HEK293T (cell line): Measurements from ENCODE around the gene ANO6.

ENCODE experiments used
- CTCF ChIA-PET: fragments of 350-600 bp; formaldehyde crosslinking; extraction: SDS; loops from one replicate; lab custom pipeline; 2021; ENCODE audit warnings: antibody characterized with exemption, inconsistent platforms; lab: Yijun Ruan, JAX
- POLR2A ChIA-PET: fragments of 350-600 bp; formaldehyde crosslinking; extraction: SDS; loops from one replicate; lab custom pipeline; 2020; ENCODE audit warnings: antibody characterized with exemption, inconsistent platforms; lab: Yijun Ruan, JAX
- DNase-seq: peaks from one replicate; pipeline ENCODE4 v3.0.0; 2012; ENCODE audit warnings: mixed read lengths; ENCODE audit errors: extremely low spot score
- ARNT ChIP-seq: fragments of 450-650 bp; IDR thresholded peaks from 2 replicates; pipeline ENCODE4 v1.6.1; 2017; ENCODE audit warnings: mild to moderate bottlenecking
- BHLHE40 ChIP-seq: fragments of 450-650 bp; IDR thresholded peaks from 2 replicates; pipeline ENCODE4 v1.6.1; 2016; ENCODE audit warnings: mild to moderate bottlenecking, moderate library complexity, borderline replicate concordance
- CTBP1 ChIP-seq: fragments of 450-650 bp; IDR thresholded peaks from 2 replicates; pipeline ENCODE4 v1.6.1; 2016; ENCODE audit warnings: borderline replicate concordance
- ELF4 ChIP-seq: fragments of 450-650 bp; IDR thresholded peaks from 2 replicates; pipeline ENCODE4 v1.6.1; 2017; ENCODE audit warnings: antibody characterized with exemption
- FOXA1 ChIP-seq: fragments of 450-650 bp; IDR thresholded peaks from 2 replicates; pipeline ENCODE4 v1.6.1; 2016; ENCODE audit warnings: mild to moderate bottlenecking
- FOXK2 ChIP-seq: fragments of 450-650 bp; IDR thresholded peaks from 2 replicates; pipeline ENCODE4 v1.6.1; 2016; ENCODE audit warnings: mild to moderate bottlenecking
- FOXM1 ChIP-seq: fragments of 450-650 bp; IDR thresholded peaks from 2 replicates; pipeline ENCODE4 v1.6.1; 2017; ENCODE audit warnings: mild to moderate bottlenecking, borderline replicate concordance
- HDGF ChIP-seq: fragments of 450-650 bp; IDR thresholded peaks from 2 replicates; pipeline ENCODE4 v1.6.1; 2017; ENCODE audit warnings: antibody characterized with exemption, borderline replicate concordance
- L3MBTL2 ChIP-seq: fragments of 450-650 bp; conservative IDR thresholded peaks from 2 replicates; pipeline ENCODE4 v1.6.1; 2016; ENCODE audit warnings: mild to moderate bottlenecking
- LEF1 ChIP-seq: fragments of 450-650 bp; IDR thresholded peaks from 2 replicates; pipeline ENCODE4 v1.6.1; 2017; ENCODE audit warnings: mild to moderate bottlenecking, borderline replicate concordance
- NFRKB ChIP-seq: fragments of 450-650 bp; IDR thresholded peaks from 2 replicates; pipeline ENCODE4 v1.6.1; 2016; ENCODE audit warnings: mild to moderate bottlenecking, moderate library complexity
- SP1 ChIP-seq: fragments of 450-650 bp; IDR thresholded peaks from 2 replicates; pipeline ENCODE4 v1.6.1; 2017
- SUZ12 ChIP-seq: fragments of 450-650 bp; IDR thresholded peaks from 2 replicates; pipeline ENCODE4 v1.6.1; 2016; ENCODE audit warnings: mild to moderate bottlenecking
- TARDBP ChIP-seq: fragments of 450-650 bp; IDR thresholded peaks from 2 replicates; pipeline ENCODE4 v1.6.1; 2016
- ZNF384 ChIP-seq: fragments of 450-650 bp; IDR thresholded peaks from 2 replicates; pipeline ENCODE4 v1.6.1; 2016
- TF ChIP-seq, protein P1 (sequence below): fragments of 450-650 bp; IDR thresholded peaks from 2 replicates; pipeline ENCODE4 v1.6.1; 2016

ANO6 gene

DNA sequence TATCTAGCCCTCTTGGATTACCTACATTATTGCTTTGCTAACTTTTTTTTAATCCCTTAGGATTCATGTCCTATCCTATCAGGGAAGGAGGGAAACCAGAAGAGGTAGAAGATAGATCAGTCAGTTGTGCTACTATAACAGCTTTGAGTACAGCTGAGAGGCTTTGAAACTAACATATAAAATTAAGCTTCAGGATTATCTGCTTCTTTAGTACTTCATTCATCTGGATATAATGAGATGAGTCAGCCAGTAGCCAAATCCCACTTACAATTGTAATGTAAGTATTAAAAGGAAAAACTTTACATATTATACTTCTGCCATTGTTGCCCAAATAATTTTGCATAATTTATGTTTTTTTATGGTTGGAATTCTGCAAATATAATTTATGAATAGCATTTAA is 33.4 kb upstream of the ANO6 start:
- CTCF ChIA-PET = no interaction called here
- DNase-seq = no peak
- POLR2A ChIA-PET = no interaction called here
- no peak for TF ChIP-seq ELF4
- no peak for TF ChIP-seq CTBP1
- TF ChIP-seq ARNT = no peak
- no peak for TF ChIP-seq HDGF
- no peak for TF ChIP-seq L3MBTL2
- TF ChIP-seq SP1 = no peak
- TF ChIP-seq TARDBP = no peak
- TF ChIP-seq FOXM1 = no peak
- TF ChIP-seq BHLHE40 = no peak
- TF ChIP-seq, protein P1, sequence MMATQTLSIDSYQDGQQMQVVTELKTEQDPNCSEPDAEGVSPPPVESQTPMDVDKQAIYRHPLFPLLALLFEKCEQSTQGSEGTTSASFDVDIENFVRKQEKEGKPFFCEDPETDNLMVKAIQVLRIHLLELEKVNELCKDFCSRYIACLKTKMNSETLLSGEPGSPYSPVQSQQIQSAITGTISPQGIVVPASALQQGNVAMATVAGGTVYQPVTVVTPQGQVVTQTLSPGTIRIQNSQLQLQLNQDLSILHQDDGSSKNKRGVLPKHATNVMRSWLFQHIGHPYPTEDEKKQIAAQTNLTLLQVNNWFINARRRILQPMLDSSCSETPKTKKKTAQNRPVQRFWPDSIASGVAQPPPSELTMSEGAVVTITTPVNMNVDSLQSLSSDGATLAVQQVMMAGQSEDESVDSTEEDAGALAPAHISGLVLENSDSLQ = no peak
- no peak for TF ChIP-seq SUZ12

DNA sequence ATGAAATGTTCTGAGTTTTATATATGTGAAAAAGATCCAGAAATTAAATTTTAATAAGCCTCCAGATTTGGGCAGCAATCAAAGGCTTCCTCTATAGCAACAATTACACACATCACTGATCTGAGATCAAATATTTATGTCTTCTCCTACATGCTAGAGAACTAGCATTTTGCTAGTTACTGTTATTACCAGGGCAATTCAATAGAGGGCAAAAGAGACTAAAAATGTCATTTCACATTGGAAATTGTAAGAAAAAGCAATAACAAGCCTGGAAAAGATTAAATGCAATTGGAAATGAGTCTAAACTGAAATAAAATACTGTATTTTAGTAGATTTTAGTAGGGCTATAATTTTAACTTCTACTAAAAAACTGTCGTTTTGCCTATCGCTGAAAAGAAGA is 32.6 kb upstream of the ANO6 start:
- ChIA-PET POLR2A (no interaction called here), CTCF (no interaction called here)
- no peak for DNase-seq
- TF ChIP-seq FOXA1 (no peak), HDGF (no peak), L3MBTL2 (no peak), FOXM1 (no peak), NFRKB (no peak), CTBP1 (no peak), FOXK2 (no peak), SP1 (no peak), TARDBP (no peak), SUZ12 (no peak), ZNF384 (no peak), BHLHE40 (no peak), LEF1 (no peak), ELF4 (no peak)
- TF ChIP-seq, protein P1 = no peak

DNA sequence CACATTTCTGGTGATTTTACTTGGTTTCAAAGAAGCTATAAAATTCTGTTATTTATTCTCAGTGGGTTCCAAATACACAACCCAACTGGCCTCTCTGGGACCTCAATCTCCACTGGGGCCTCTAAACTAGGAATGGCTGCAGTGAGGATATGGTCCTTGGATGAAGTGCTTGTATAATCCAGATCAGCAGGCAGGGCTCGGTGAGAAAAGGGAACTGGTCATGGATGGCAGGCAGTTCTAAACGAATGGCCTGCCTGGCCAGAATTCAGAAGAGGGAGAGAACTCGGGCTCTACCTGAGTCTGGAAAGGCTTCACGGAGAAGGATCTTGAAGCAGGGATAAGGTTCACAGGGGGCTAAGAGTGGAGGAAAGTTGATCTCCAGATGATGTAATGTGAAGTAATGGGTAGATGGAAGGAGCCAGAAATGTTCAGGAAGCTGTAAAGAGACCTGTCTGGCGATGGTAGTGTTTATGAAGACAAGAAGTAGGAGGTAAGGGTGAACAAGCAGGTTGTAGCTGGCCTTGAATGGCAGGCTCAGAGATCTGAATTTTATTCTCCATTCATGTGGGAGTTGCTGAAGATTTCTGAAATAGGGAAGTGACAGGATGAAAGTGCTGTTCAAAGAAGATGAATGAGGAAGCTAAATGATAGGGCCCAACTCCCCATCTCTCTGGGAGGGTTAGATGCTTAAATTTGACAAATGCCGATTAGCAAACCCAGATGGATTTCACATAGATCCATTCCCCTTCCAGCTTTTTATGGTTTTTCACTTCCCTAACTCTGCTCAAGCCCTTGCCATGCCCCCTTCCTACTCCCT is 31.5 kb upstream of the ANO6 start:
- CTCF ChIA-PET = no interaction called here
- no peak for TF ChIP-seq ARNT
- POLR2A ChIA-PET = no interaction called here
- DNase-seq = no peak

DNA sequence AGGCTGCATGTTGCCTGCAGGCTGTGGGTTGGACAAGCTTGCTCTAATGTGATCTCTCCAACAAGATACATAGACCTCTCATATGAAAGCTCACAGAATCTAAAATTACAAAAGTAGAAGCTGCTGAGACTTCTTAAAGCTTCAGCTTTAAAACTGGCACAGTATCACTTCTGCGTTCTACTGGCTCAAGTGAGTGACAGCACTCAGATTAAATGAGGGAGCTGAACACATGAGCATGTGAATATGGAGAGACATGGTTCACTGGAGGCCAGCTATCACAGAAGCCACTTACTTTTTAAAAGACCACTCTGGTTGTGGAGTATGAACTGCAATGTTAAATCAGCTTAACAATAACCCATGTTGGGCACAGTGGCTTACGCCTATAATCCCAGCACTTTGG is 29.1 kb upstream of the ANO6 start:
- CTCF ChIA-PET = no interaction called here
- POLR2A ChIA-PET = interaction anchor here (0.8 kb wide), 1 partner anchor 29 kb away, joined by 3 read pairs; no protein-coding TSS in a partner anchor
- TF ChIP-seq ARNT (no peak), L3MBTL2 (no peak), FOXM1 (no peak), ELF4 (no peak), FOXK2 (no peak), SP1 (no peak), ZNF384 (no peak), HDGF (no peak), LEF1 (no peak), NFRKB (no peak), FOXA1 (no peak), TARDBP (no peak), CTBP1 (no peak), BHLHE40 (no peak), SUZ12 (no peak)
- TF ChIP-seq, protein P1 = no peak
- DNase-seq = no peak

DNA sequence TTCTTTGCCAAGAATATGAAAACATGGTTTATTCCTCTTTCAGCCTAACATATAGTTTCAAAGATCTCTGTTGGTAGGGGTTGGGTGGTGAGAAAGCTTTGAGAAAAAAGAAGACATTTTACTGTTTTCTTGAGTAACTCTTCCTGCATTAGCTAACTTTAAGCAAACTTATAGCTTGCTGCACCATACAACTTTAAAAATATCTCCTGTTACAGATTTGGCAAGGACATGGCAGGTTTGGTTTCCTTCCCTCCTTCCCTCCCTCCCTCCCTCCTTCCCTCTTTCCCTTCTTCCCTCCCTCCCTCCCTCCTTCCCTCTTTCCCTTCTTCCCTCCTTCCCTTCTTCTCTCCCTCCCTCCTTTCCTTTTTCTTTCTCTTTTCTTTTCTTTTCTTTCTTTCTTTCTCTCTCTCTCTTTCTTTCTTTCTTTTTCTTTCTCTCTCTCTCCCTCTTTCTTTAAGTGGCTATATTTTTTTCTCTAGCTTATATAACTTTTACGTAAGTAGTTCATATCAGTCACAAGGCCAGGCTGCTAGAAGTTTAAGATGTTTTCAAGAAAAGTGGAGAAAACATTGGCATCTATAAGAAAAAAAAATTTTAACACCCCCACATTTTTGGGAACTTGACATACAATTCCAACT is 26.0 kb upstream of the ANO6 start:
- DNase-seq = no peak
- TF ChIP-seq TARDBP = no peak
- no peak for TF ChIP-seq FOXA1
- no peak for TF ChIP-seq L3MBTL2
- TF ChIP-seq SP1 = no peak
- TF ChIP-seq CTBP1 = no peak
- TF ChIP-seq, protein P1 = no peak
- TF ChIP-seq ELF4 = no peak
- no peak for TF ChIP-seq ARNT
- TF ChIP-seq NFRKB = no peak
- TF ChIP-seq LEF1 = no peak
- no peak for TF ChIP-seq HDGF
- no peak for TF ChIP-seq ZNF384
- no peak for TF ChIP-seq FOXK2
- no peak for TF ChIP-seq FOXM1
- TF ChIP-seq SUZ12 = no peak
- no peak for TF ChIP-seq BHLHE40
- ChIA-PET POLR2A (no interaction called here), CTCF (no interaction called here)
